ENCODE results near the gene CRBN.

The CRBN gene

DNA sequence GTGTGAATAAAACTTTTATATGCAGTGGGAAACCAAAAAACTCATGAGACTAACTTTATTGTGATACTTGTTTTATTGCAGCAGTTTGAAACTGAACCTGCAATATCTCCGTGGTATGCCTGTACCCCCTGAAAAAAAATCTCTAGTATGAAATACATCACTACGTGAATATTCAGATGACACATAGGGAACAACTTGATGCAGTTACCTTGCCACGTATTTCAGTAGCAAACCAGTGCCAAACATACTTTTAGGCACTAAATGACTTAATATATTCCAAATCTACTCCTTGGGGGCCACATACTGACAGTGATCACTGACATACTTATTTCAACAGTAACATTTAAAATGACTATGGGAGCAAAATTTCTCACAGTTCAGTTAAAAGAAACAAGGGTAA is 13.8 kb downstream of the CRBN start:
- DNase-seq, result no peak

DNA sequence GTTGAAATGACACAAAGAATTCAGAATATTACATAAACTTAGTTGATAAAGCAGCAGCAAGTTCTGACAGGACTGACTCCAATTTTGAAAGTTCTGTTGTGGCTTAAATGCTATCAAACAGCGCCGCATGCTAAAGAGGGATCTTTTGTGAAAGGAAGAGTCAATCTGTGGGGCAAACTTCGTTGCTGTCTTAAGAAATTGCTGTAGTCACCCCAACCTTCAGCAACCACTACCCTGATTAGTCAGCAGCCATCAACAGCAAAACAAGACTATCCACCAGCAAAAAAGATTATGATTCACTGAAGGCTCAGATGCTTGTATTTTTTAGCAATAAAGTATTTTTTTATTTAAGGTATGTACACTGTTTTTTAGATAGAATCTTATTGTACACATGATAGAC is 14.2 kb downstream of the CRBN start:
- DNase-seq, result no peak

DNA sequence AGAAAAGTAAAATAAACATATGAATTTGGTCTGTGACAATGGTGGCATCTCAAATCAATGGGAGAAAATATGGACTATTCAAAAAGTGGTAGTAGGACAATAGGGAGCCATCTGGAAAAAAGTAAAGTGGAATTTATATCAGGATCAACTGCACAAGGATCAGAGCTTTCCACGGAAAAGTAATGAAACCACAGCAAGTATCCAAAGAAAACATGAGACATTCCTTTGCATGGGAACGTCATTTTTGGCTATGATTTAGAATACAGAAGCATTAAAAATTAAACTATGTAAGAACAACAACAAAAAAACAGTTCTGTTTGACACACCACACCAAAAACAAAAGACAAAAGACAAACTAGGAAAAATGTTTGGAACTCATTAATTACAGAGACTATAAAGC is 18.7 kb downstream of the CRBN start:
- DNase-seq, result no peak

DNA sequence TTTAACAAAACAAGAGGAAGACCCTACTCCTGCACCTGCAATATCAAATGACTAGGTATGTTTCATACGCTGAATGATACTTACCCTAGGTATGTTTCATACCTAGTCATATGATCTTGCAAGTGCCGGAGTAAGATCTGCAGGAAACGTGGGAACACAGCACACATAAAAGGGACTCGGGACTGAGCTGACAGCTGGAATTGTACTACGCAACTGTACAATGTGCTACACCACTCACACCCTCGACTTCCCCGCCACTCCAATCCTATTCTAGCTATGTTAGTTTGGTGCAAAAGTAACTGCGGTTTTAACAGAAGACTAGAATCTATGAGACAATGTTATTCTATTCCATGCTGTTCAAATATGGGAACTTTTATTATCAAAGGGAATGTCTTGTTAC is 22.0 kb downstream of the CRBN start:
- no peak for DNase-seq

DNA sequence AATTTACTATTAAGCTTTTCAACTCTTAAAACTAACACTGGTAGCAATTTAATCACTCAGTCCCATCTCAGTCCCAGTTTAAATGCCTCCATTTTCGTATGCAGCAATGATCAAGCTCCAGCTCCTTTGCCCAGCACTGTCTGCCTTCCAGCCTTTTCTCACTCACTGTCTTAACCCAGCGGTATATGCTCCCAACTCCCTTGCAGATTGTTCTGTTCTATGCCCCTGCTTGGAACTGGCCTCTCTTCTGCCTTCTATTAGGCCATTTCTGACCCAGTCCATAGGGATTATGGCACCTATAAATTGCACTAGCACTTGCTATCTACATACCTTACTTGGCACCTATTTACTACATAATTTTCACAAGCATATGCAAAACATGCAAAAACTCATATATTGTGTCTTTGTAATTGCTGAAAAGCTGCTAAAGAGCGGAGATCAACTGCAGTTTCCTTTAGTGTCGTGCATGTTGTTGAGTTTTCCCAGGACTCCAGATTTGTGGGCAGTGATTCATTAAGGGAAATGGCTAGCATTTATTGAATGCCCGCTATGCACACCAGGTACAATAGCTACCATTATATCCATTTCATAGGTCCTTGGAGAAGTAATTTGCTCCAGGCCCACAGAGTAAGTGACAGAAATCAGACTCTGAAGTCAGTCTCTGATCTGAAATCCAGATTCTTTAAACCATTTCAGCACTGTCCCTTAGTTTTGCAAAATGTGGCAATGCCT is 24.4 kb downstream of the CRBN start:
- no peak for DNase-seq

DNA sequence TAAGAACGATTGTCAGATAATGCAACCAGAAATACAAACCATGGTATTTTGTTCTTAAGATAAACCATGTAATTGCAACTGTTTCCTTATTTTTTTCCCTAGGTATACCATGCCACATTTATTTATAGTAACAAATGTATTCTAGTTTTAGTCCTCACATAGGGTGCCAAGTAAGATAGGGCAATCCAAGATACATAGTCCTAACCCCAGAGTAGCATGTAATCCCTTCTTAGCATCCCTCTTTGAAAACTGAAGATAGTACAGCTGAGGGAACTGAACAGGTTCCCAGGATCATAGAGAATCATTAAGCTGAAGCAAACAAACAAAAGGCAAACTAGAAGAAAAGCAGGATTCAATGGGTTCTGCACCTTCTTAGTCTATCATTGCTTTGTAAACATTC is 28.0 kb downstream of the CRBN start:
- DNase-seq, result no peak

DNA sequence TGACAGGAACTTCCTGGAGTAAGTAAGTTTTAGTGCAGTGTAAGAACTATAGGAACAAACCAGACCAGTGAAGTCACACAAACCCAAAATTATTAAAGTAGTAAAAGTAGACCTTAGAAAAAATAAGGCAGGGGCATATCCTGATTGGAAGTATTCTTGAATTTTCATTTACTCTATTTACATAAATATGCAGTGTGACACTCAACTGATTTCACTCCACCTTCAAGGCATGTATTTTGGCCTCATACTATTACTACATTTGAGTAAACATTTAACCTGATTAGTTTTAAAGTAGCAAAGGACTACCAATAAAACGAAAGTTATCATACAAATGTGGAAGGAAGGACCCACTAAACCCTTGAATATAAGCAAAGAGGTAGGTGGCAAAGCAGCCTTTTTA is 29.9 kb downstream of the CRBN start:
- DNase-seq, result no peak

DNA sequence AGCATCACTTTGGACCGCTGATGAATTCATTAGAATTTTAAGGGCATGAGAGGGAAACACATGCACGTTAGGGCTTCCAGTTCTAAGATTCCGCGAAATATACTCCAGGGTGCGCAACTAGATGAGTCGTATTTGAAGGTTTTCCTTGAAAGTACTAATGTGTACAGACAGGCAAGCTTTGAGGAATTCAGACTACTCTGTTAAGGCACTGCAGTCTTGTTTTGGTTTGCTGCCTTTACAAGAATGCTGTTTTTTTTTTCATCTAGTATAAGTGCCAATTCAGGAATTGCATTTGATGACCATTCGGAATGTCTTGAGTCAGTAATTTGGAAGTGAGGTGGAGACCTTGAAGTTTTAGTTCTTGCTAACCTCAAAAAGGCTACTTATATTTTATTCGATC is 33.7 kb downstream of the CRBN start:
- DNase-seq, result no peak

DNA sequence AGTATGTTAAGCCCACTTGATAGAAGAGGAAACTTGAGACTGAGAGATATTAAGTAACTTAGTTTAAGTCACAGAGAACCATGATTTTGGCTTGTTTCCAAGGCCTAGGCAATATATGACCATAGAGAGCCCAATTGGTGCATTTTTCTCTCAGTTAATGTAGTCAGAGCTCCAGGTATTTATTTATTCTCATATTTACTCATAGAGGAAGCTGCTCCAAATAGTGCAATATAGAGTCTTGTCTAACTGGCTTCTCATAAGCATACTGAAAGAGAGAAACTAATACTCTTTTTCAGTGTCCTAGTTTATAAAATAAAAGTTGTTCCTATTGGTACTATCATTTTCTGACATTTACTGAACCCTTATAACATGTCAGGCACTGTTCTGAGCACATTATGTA is 37.6 kb downstream of the CRBN start:
- no peak for DNase-seq

DNA sequence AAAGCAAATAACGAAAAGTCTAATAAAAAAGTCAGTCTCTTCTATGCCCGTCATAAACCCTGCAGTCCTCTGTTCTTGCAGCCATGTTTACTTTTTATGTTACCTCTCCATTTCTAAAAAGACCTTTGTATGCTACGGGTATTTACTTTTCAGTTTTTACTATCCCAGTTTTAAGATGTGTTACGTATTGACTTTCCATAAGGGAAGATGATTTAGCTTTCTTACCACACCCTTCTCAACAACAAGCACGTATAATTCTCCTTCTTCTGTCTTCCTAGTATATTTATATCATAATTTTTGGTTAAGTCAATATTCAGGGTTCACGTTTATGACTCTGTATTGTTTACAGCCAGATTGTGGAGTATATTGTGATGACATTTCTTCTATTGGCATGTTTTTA is 42.0 kb downstream of the CRBN start:
- no peak for DNase-seq

DNA sequence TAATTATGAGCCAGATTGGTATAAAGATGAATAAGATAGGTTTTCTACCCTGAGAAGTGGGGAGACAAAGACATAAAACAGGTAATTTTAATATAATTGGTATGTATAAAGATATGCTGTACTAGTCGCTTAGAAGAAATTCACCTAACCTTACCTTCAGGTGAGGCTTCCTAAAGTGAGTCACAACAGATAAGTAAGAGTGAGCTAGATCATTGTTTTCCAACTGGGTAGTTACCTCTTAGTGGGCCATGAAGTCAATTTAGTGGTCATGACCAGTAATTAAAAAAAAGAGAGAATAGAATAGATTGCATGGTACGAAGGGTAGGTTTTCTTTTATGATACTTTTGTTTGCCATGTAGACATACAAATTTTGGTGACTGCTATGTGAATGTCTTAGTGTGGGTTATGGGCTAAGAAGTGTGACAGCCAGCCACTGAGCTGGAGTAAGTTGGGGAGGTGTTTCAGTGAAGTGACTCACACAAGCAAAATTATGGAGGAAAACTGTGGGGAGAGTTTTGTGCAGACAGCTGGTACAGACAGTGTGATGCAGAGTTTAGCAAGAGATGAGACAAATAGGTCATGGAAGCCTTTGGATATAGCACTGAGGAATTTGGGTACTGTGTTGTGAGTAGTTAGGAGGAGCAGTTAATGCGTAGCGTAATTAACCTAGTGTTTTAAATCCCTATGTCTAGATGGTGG is 44.6 kb downstream of the CRBN start:
- DNase-seq, result no peak

DNA sequence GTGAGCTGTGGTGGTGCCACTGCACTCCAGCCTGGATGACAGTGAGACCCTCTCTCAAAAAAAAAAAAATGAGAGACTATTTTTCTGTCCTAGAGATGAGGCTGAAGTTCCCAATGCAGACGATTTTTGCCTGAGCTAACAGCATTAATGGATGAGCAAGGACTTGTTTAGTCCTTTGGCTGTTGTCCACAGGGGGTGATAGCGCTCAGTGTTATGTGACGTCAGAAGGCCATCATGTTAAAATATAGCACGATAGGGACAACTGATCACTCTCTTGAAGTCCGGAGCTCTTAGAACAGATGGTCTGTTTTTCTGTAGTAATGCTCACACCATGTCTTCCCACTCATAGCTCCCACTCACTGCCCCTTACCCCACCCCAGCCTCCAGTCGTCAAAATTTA is 46.0 kb downstream of the CRBN start:
- no peak for DNase-seq

DNA sequence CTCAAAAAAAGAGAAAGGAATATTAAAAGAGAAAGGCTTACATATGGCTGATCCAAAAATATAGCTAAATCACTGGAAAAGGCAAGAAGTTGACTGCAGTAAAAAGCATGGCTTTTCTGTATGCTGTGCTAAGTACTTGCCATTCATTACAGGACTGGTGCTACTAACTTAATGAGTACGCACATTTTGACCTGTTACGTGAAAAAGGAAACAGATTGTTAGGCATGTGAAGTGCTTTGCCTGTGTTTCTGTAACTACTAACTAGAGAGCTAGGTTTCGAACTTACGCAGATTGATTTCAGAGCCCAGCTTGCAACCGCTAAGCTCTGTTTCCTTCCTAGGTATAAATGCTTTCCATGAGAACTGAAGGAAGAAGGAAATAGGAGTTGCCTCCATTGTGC is 49.9 kb downstream of the CRBN start:
- DNase-seq, result no peak

DNA sequence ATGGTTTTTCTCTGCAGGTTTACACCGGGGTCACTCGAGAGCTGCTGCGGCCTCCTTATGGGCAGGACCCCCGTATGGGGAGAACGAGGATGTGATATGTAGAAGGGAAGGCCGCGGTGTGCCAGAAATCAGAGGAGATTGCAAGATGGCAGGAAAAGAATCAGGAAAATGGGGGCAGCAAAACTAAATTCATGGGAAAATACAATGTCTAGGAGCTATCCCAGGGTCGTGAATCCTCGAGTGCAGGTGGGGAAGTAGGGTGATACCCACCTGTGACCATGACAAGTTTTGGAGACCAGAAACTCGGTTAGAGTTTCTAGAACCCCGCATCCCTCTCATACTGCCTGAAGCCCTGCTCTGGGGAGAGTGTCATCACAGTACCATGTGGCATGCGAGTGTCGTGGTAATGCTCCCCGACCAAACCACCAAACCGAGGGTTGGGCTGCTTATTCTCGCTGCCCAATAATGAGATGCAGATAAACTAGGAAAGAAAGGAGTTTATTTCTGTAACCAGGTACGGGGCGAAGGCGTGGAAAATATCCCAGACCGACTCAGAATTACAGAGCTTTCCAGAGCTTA is 52.0 kb downstream of the CRBN start:
- DNase-seq, result peak; percentile 20

DNA sequence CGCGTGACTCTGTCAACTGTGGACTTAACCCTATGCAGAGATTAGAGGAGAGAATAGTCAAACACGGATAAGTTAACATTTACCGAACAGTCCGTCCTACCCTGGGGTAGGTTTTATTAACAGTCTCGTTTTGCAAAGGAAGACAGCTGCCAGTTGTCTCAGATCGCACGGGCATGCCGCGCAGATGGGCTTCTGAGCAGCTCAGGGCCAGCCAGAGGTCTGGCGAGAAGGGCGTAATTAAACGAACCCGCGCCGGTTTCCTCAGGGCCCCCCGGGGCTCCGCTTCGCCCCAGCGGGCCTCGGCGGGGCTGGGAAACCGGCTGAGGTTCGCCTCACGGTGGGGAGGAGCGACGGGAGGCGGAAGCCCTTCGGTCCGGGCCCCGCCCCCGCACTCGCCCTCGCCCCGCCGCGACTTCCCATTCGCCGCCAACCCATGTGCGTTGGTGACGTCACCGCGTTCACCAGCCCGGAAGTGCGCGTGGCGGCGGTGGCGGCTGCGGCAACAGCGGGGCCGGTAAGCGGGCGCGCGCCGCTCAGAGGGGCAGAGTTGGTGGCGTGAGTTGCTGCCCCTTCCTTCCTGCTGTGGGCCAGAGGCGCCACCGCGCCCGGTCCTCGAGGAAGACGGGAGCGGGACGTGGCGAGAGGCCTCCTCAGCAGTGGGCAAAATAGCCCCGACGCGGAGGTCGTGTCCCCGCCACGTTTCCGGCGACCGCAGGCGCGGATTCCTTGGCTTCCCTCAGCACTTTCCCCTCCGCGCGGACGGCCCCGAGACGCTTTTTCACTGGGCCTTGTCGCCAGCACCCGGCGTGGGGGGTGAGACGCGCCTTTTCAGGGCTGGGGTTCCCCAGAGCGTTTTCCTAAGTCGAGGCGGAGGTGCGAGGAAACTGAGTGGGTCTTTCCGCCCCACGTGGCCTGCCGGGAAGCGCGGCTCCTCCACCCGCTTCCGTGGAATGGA is 52.7 kb downstream of the CRBN start, which contains the start of gene TRNT1:
Gene TRNT1 (plus strand): TSS at position 464 of the 955 bp plus-strand sequence. CDS start 2,101 bp downstream, outside the sequence.
- peak; percentile 94 for DNase-seq

DNA sequence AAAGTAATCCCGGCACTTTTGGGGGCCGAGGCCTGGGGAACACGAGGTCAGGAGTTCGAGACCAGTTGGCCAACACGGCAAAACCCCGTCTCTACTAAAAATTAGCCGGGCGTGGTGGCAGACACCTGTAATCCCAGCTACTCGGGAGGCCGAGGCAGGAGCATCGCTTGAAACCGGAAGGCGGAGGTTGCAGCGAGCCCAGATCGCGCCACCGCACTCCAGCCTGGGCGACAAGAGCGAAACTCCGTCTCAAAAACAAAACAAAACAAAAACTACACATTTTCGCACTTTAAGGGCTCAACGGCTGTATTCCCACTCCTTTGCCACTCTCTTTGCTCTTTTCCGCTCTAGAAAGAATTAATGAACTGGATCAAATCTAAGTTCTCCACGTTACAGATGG is 53.5 kb downstream of the CRBN start:
- no peak for DNase-seq

DNA sequence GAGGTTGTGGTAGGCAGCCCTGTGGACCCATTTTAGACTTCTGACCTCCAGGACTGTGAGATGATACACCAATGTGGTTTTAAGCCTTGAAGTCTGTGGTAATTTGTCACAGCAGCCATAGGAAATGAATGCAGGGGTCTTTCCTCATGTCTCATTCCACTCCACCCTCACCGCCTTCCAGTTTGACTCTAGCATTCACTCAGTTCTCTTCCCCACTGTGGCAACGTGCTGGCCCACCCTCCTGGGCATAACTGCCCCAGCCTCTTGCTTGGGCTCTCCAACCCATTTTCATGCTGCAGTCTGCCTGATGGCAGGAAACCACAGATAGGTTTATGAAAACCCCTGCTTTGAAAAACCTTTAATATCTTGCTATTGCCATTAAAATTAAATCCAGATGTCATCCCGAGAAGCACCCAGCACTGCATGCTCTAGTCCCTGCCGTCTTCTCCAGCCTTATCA is 60.1 kb downstream of the CRBN start:
- no peak for DNase-seq

DNA sequence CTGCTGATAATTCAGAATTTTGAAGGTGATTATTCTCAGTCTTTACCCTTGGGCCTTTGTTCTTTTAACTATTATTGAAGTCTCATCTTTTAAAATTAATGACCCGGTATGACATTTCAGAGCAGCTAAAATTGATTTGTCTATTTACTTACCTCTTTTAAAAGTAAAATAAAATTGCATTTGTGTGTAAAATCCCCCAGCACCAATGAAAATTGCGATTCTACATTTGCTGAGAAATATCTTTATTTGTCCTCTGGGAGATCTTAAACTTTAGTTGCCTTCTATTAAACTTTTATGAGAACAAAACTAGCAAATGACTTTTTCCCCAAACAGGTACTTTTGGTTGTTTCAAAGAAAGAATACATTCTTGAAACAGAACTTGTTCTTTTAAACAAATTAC is 61.8 kb downstream of the CRBN start:
- no peak for DNase-seq

DNA sequence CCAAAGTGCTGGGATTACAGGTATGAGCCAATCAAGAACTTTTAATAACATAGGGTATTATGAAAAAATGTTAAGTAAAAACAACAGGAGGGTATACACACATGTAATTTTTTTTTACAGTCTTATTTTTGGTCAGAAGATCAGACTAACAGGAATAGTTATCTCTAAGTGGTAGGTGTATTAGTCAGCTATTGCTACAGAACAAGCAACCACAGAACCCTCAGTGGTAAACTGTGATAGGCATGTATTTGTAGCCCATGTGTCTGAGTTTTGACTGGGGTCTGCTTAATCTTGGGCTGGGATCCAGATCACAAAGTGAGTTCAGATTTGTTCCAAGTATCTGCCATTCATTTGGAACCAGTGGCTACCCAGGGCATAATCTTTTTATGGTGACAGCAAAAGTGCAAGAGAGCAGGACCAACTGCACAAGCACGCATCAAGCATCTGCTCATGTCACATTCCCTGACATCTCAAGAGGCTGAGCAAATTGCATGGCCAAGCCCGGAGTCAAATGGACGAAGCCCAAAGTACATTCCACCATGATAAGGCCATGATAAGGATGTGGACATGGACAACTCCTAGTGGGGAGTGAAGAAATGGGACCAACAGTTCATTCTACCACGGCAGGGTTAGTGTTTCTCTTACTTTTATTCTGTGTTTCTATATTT is 66.3 kb downstream of the CRBN start:
- DNase-seq, result no peak

DNA sequence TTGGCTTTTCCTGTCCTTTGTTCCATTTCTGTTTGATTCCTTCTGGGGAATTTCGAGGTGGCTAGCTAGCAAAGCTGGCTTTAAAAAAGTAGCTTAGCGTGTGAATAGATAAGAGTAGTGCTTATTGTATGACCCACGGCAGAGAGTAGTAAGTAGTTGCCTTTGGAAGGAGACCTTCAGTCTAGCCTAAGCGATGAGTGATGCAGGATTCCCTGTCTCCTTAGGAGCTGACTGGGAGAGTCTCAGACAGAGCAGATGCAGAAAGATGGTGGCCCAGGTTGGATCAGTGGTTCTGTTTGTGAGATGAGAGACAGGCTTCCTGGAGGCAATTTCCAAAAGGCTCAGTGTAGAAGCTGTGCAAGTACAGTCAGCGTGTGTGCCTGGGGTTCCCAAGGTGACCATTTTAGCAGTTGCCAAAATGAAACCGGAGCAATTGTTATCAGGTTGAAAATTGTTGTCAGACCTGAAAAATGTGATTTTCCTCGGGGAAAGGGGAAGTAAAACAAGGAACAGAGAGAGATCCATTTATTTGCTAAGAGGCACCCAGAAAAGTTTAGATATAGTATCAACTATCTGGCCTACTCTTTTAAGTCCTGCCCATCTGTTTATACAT is 68.6 kb downstream of the CRBN start:
- no peak for DNase-seq

DNA sequence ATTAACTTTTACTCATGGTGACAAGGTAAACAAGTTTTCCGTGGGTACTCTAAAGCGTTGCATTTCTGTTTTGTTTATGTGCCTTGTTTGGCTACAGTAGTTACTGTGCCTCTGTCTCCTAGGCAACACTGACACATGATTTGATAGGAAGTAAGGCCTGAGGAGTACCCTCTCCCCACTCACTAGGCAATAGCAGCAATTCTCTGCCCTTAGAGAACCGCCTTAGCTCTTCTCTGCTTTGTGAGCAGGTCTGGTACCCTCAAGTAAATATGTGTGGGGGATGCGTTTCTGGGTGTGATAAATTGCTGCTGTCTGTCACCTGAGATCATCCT is 69.2 kb downstream of the CRBN start, which contains the start of gene IL5RA:
Gene IL5RA (minus strand): TSS at position 76 of the 332 bp plus-strand sequence. CDS start 5,390 bp downstream, outside the sequence.
- peak; percentile 30 for DNase-seq
